Tibial nerve (tissue), 4 donors: ENCODE results near the gene ATP8A2.

Experiments
- CTCF ChIP-seq, 5 experiments: fragments of 200-600 bp in 3 of 5; fragments of 450-650 bp in 2 of 5; sonication (generic) in 3 of 5; IDR thresholded peaks; one replicate each; pipeline ENCODE4 v1.5.1; 2016 to 2019; ENCODE audit warnings: antibody characterized with exemption in 5 of 5, mild to moderate bottlenecking in 3 of 5, moderate library complexity in 2 of 5
- EP300 ChIP-seq, 2 donors: sonication (generic); formaldehyde crosslinking; IDR thresholded peaks; one replicate each; pipeline ENCODE4 v1.6.1; 2017; ENCODE audit warnings: antibody characterized with exemption in 2 of 2, mild to moderate bottlenecking in 1 of 2
- POLR2A ChIP-seq, 2 donors: fragments of 450-650 bp; IDR thresholded peaks; one replicate each; pipeline ENCODE4 v1.6.1; 2017; ENCODE audit warnings: antibody characterized with exemption in 2 of 2, mild to moderate bottlenecking in 2 of 2, moderate library complexity in 2 of 2

GRCh38 chr13:26017932-26018665, 646.3 kb downstream of the ATP8A2 start:
- no peak for TF ChIP-seq POLR2A (IDR thresholded peaks at IDR 0.05)
- no peak for TF ChIP-seq CTCF (IDR thresholded peaks at IDR 0.05)
- no peak for TF ChIP-seq EP300 (IDR thresholded peaks at IDR 0.05)
